NCI-H2227 (cell line): Measurements from ENCODE around the gene TNPO3.
"Not testable (repeated sequence)": the region's sequence is repeated elsewhere in the genome, so short reads cannot be mapped to it uniquely, and the experiment has no call there.

Experiments
- DNase-seq: peaks from one replicate; lab custom pipeline; 2025; ENCODE audit not compliant: unreplicated experiment; lab: John Stamatoyannopoulos, UW

TNPO3 gene

GRCh38 chr7:129072479-129073011, 17.6 kb upstream of the TNPO3 start:
- DNase-seq: no peak

DNA sequence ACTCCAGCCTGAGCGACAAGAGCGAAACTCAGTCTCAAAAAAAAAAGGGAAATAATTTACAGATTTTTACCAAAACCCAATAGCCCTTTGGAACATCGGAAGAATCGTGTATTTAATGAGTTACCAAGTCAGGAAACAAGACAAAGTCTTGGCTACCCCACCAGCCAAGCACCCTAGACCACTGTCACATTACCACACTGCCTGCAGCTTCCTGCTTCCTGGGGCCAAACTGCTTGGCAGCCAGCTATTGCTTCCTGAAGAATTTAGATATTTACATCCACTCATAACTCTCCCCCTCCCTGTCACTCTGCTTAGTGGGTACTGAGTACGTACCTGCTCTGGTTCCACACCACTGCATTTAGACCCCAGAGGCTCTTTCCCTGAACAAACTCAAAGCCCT, 14.1 kb upstream of the TNPO3 start:
- no peak for DNase-seq

GRCh38 chr7:129067943-129068548, 13.1 kb upstream of the TNPO3 start:
- DNase-seq: no peak

DNA sequence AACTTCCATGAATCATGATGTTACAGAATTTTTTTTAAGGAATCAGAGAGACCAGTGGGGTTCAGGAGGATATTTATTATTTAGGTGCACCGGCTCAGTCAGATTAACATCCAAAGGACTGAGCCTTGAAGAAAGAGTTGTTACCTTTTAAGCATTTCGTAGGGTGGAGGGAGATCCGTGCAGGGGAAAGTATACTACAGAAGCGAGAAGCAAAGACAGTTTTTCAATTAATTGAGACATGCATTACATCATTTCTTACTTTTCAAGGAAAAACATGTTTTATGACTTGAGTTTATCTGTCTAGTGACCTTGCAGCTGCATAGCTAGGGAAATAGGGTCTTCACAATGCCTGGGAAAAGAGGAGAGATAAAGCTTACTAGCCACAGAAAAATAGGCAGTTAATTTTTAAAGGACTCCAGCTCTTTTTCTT, 12.2 kb upstream of the TNPO3 start:
- not testable (repeated sequence) for DNase-seq

GRCh38 chr7:129066290-129067131, 11.6 kb upstream of the TNPO3 start:
- peak; percentile 53 for DNase-seq

- no peak for DNase-seq
These were observed 1.1 kb upstream of the TNPO3 start for GRCh38 chr7:129055861-129056464.

DNA sequence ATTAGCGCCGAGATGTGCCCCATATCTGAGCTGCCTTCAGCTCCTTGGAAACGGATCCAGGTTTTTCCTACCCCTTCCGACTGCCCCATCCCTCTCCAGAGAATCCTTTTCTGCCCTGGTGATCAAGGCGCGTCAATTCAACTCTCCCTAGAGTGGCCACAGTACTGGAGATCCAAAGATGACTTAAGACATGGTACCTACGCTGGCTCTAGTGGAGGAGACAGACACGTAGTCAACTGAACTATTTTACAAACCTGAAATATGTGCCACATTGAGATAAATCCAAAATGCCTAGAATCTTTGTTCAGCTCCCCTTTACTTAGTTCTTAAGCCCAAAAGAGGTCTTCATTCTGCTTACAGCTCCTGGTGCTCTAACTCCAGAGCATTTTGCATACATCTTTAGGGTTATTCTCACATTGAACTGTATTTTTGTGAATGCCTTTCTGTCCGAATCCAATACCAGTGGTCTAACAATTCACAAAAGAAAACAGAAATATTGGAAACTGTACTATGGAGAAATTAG, 444 bp upstream of the TNPO3 start:
- no peak for DNase-seq

DNA sequence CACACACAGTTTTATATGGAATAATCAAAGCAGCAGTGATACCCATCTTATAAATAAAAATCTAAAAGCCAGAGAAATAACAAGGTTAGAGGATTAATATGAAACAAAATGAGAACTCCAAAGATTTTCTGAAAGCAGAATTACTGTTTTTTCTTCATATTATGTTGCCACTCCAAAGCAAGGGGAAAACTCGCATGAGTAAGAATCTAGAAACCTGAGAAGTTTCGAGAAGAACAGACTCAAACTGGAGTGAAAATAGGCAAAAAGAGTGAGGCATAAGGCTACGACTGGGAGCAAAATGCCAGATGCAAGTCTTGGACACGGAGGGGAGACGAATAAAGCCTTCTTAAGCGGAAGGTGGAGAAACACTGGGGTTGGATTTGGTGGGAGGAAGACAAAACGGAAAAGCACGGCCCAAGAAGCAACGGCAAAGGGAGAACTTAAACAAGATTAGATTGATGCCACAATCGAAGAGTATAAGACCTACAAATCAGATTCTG, 923 bp downstream of the TNPO3 start:
- DNase-seq: no peak

DNA sequence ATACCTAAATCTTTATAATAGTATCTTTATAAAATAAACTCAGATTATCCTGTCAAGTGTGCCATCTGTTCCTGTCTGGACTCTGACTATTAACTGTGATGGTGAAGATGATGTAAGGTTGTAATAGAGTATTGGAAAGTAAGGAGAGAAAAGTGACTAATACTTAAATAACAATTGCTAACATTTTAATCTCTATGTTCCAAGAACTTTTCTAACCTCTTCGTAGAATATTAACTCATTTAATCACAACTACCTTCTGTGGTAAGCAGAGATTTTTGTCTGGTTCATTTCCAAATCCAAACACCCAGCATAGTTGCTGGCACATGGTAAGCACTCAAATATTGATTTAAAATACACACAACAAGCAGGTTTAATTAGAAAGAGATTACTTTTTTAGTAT, 2.5 kb downstream of the TNPO3 start:
- no peak for DNase-seq

- not testable (repeated sequence) for DNase-seq
These were observed 3.5 kb downstream of the TNPO3 start for GRCh38 chr7:129051459-129051858.

GRCh38 chr7:129047761-129048160, 7.2 kb downstream of the TNPO3 start:
- DNase-seq: no peak

GRCh38 chr7:129045682-129046081, 9.2 kb downstream of the TNPO3 start:
- no peak for DNase-seq

- DNase-seq: no peak
These were observed 11.9 kb downstream of the TNPO3 start for GRCh38 chr7:129043012-129043411.

DNA sequence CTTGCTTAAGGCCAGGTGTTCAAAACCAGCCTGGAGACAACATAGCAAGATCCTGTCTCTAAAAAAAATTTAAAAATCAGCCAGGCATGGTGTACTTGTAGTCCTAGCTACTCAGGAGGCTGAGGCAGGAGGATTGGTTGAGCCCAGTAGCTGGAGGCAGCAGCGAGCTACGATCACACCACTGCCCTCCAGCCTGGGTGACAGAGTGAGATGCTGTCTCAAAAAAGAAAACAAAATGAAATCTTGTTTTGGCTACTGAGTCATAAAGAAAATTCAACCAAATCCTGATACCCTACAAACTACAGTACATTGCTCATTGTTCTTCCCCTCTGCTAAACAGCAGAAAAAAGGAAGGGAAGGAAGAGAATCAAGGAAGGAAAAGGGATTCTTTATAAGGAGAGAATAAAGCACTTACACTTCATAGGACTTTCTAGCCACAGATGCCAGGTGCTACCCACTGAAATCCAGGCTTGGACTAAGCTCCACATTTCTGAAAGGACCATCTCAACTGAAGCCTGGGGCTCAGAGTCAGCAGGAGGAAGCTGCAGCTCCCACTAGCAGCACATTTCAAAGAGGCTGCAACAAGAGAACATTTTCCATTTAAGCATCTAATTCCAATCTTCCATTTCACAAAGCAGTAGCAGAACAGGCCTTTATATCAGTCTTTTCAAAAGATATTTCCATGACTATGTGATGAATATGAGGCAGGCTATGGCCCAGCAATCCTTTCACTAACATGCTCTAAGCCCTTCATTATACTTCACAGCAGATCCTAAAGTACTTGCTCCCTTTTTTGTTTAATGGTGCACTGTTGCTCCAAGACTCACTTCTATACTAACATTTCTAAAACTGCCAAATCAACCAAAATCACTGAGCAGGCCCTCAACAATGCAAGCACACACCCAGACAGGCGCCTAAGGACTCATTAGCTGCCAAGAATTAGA, 13.5 kb downstream of the TNPO3 start:
- DNase-seq: no peak

DNA sequence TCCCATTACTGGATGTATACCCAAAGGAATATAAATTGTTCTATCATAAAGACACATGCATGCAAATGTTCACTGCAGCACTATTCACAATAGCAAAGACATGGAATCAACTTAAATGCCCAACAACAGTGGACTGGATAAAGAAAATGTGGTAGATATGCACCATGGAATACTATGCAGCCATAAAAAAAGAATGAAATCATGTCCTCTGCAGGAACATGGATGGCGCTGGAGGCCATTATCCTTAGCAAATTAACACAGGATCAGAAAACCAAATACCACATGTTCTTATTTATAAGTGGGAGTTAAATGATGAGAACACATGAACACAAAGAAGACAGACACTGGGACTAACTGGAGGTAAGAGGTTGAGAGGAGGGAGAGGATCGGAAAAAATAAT, 16.4 kb downstream of the TNPO3 start:
- not testable (repeated sequence) for DNase-seq

GRCh38 chr7:129037585-129037984, 17.3 kb downstream of the TNPO3 start:
- no peak for DNase-seq

DNA sequence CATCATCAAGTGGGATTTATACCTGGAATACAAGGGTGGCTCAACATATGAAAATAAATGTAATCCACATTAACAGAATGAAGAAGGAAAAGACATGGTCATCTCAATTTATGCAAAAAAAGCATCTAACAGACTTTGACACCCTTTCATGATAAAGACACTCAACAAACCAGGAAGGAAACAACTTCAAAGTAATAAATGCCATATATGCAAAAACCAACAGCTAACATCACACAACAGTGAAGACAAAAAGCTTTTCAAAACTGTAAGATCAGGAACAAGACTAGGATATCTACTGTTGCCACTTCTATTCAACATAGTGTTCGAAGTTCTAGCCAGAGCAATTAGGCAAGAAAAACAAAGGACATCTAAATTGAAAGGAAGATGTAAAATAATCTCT, 22.9 kb downstream of the TNPO3 start:
- DNase-seq: no peak

- DNase-seq: no peak
These were observed 24.5 kb downstream of the TNPO3 start for GRCh38 chr7:129030440-129030839.

- no peak for DNase-seq
These were observed 30.8 kb downstream of the TNPO3 start for GRCh38 chr7:129024125-129024524.

DNA sequence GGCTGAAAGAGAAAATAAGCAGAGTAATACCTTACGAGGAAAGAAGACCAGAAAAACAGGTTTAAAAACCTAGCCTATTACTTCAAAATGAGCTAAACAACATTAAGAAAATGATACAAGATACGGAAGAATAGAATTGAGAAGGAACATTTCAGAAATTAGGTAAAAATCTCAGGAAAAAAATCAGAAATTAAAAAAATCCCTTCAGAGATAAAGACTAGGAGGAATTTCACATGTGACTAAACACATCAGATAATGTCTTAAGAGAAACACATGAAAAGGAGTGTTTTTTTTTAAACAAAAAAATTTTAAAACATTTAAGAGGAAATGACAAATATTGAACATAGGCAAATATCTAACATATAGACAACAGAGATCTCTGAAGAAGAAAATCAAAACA, 33.3 kb downstream of the TNPO3 start:
- no peak for DNase-seq
